22Rv1 (cell line): ENCODE measurements around the gene SHOC1.

Experiments used
- CTCF ChIP-seq: fragments of 450-650 bp; IDR thresholded peaks from 2 replicates; pipeline ENCODE4 v1.5.1; 2017; ENCODE audit warnings: mild to moderate bottlenecking
- ZFX ChIP-seq: fragments of 450-650 bp; IDR thresholded peaks from 2 replicates; pipeline ENCODE4 v1.6.1; 2017; ENCODE audit warnings: antibody characterized with exemption, borderline replicate concordance

GRCh38 chr9:111806259-111806658 is 11.5 kb upstream of the SHOC1 start:
- TF ChIP-seq CTCF (no peak), ZFX (no peak)
